Measurements from ENCODE around the gene DPP8. TPM values are rescaled to one million over a fixed set of nuclear protein-coding genes. Genes with fewer than 3 reads are reported as not detected.

DPP8 gene
- total and polyA plus RNA-seq, 2 donors (not counting 3 experiments of a cell fraction or from before 2014, with no cell fraction given): 12.1 to 35.3 TPM

DNA sequence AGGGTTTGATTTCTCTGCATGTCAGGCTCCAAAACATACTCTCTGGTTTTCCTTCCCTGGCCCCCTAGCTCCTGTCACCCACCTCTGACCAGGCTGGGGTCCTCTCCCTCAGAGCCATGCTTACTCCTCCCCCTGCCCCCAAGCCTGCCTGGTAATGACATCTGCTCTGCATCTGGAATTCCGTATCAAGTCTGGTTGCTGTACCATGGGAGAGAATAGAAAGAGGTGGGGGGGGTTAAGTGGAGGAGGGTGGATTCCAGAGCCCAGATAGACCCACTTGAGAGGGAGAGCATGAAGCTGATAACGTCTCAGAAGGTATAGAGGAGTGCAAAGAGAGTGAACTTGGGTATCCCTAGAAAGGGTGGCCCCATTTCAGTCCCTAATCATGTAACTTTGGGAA lies 98.9 kb downstream of the DPP8 start:
- intact Hi-C loops (cut with micrococcal nuclease): no loop called here
- H3K4me1 ChIP-seq (ENCODE audit: control insufficient read depth, extremely low read depth, insufficient read depth, low read length): peaks cover 9% of the 10 kb centered on the region
- H3K9me3 ChIP-seq (replicated peaks; ENCODE audit: control insufficient read depth, insufficient read depth, low read length): no peaks in the 10 kb centered on the region
- ChIA-PET POLR2A (no interaction called here), CTCF (interaction anchor here (0.9 kb wide), 2 partner anchors 13 to 17 kb away, joined by 3 read pairs; no protein-coding TSS in a partner anchor)
- H3K36me3 ChIP-seq (ENCODE audit: control insufficient read depth in 2 of 2, extremely low read depth in 1 of 2, insufficient read depth in 2 of 2, low read length in 2 of 2): no peaks in the 10 kb centered on the region
- DNase-seq (ENCODE audit: low read depth, low spot score): no peak
- dilution Hi-C loops (cut with MboI; ENCODE audit: extremely low pct_ligation_motif_present, low sequenced_read_pairs): no loop called here
- peaks cover 40 to 44% of the 10 kb centered on the region in 2 experiments for H3K27me3 ChIP-seq (ENCODE audit: control insufficient read depth in 2 of 2, insufficient read depth in 2 of 2, low read length in 2 of 2)
- no peak overlapping the region for H3K27ac ChIP-seq (ENCODE audit: insufficient read depth, low read depth, low read length)
- no peaks in the 10 kb centered on the region for H4K20me1 ChIP-seq (replicated peaks; ENCODE audit: control insufficient read depth, extremely low read depth, insufficient read depth, low read length)
- no peak overlapping the region for H2AFZ ChIP-seq (ENCODE audit: low read depth, low read length)
- FAIRE-seq: no peak
- H3K4me2 ChIP-seq (ENCODE audit: insufficient read depth, low read length): no peak overlapping the region
- no TSS peak for BruUV-seq (replicated peaks)
- no peaks in the 10 kb centered on the region for H3K79me2 ChIP-seq (ENCODE audit: control insufficient read depth, insufficient read depth, low read length)
- no peak overlapping the region for H3K9ac ChIP-seq (replicated peaks; ENCODE audit: extremely low read depth, insufficient read depth, low read length)
- H3K4me3 ChIP-seq (replicated peaks in 1 of 3; ENCODE audit: insufficient read depth in 1 of 3, low read depth in 1 of 3, low read length in 3 of 3): no peak overlapping the region
- TF ChIP-seq JUN (IDR thresholded peaks at IDR 0.05; ENCODE audit: borderline replicate concordance, insufficient read depth, insufficient read length, low read depth): no peak
- TF ChIP-seq POLR2A (IDR thresholded peaks at IDR 0.05; ENCODE audit: low read depth, low read length): no peak
- no peak for TF ChIP-seq EZH2 (IDR thresholded peaks at IDR 0.05; ENCODE audit: borderline replicate concordance, low read depth, low read length, severe bottlenecking)
- no peak for TF ChIP-seq POLR2AphosphoS5 (IDR thresholded peaks at IDR 0.05; ENCODE audit: insufficient read depth, low read depth, low read length)
- no peak for TF ChIP-seq MYC (IDR thresholded peaks at IDR 0.05; ENCODE audit: low read depth, low read length)
- TF ChIP-seq, protein P1, sequence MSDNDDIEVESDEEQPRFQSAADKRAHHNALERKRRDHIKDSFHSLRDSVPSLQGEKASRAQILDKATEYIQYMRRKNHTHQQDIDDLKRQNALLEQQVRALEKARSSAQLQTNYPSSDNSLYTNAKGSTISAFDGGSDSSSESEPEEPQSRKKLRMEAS (IDR thresholded peaks at IDR 0.05; ENCODE audit: insufficient read depth, insufficient read length): no peak
- TF ChIP-seq GATA2 (IDR thresholded peaks at IDR 0.05; ENCODE audit: insufficient read depth, insufficient read length, low read depth, low read length): no peak
- TF ChIP-seq FOS (IDR thresholded peaks at IDR 0.05; ENCODE audit: borderline replicate concordance, insufficient read depth, low read length): no peak
- no peak for TF ChIP-seq CTCF (IDR thresholded peaks at IDR 0.05; ENCODE audit: extremely low read depth in 1 of 2, insufficient read depth in 1 of 2, low read depth in 1 of 2, low read length in 2 of 2)
- no peaks in the 10 kb centered on the region for H3K9me1 ChIP-seq (replicated peaks; ENCODE audit: control insufficient read depth, extremely low read depth, insufficient read depth, low read length)

Measured in endothelial cell of umbilical vein (primary cell).